Naive thymus-derived CD4-positive, alpha-beta T cell (primary cell): ENCODE results near the gene LNX1. TPM values are rescaled to one million over a fixed set of nuclear protein-coding genes. Genes with fewer than 3 reads are reported as not detected.
"Not testable (repeated sequence)": the region's sequence is repeated elsewhere in the genome, so short reads cannot be mapped to it uniquely, and the experiment has no call there.

Experiments used
- ATAC-seq: fragments of 150-1000 bp; cut with Tn5 transposase; 2 replicates; pipeline ENCODE4 v1.10.0; 2021; ENCODE audit warnings: mild to moderate bottlenecking, moderate library complexity
- CTCF ChIA-PET: fragments of 350-600 bp; sonication (Branson Sonifier 250); formaldehyde crosslinking; loops from one replicate; lab custom pipeline; 2021; ENCODE audit warnings: antibody characterized with exemption; lab: Charles Lee
- POLR2A ChIA-PET: fragments of 350-600 bp; sonication (Branson Sonifier 250); formaldehyde crosslinking; loops from one replicate; lab custom pipeline; 2021; ENCODE audit warnings: antibody characterized with exemption, inconsistent platforms; lab: Charles Lee
- DNase-seq, 9 donors: peaks; one replicate each; pipeline versions ENCODE4 v3.0.0 to v3.0.0-alpha.2; 2020 to 2022; ENCODE audit warnings: mixed read lengths in 1 of 9
- H3K27ac ChIP-seq: one replicate; pipeline ENCODE4 v1.7.0; 2013; ENCODE audit warnings: mild to moderate bottlenecking, low read depth, low read length, moderate library complexity
- H3K27me3 ChIP-seq, 2 donors: one replicate each; pipeline ENCODE4 v1.7.0; 2013; ENCODE audit warnings: low read length in 2 of 2, mild to moderate bottlenecking in 2 of 2, moderate library complexity in 2 of 2; ENCODE audit not compliant: control insufficient read depth in 2 of 2, insufficient read depth in 2 of 2
- H3K36me3 ChIP-seq, 3 experiments: 1 replicate in 2 of 3; 2 replicates in 1 of 3; pipeline ENCODE4 v1.7.0; 2013; ENCODE audit warnings: low read length in 3 of 3, mild to moderate bottlenecking in 3 of 3, moderate library complexity in 1 of 3; ENCODE audit not compliant: insufficient read depth in 3 of 3, control insufficient read depth in 2 of 3
- H3K4me1 ChIP-seq, 2 donors: one replicate each; pipeline ENCODE4 v1.7.0; 2013; ENCODE audit warnings: low read length in 2 of 2, mild to moderate bottlenecking in 2 of 2, moderate library complexity in 1 of 2; ENCODE audit not compliant: control insufficient read depth in 2 of 2, insufficient read depth in 2 of 2
- H3K4me3 ChIP-seq: 2 replicates; pipeline ENCODE4 v1.7.0; 2013; ENCODE audit warnings: mild to moderate bottlenecking, low read length
- H3K9me3 ChIP-seq, 3 experiments: 1 replicate in 2 of 3; 2 replicates in 1 of 3; pipeline ENCODE4 v1.7.0; 2013; ENCODE audit warnings: low read length in 3 of 3; ENCODE audit not compliant: control insufficient read depth in 2 of 3
- H3K27ac Mint-ChIP-seq, 9 donors: one replicate each; pipeline ENCODE4 v1.8.0; 2020 to 2022; ENCODE audit warnings: mixed read lengths in 9 of 9, mild to moderate bottlenecking in 8 of 9, moderate library complexity in 5 of 9, inconsistent platforms in 2 of 9
- H3K27me3 Mint-ChIP-seq, 5 donors: one replicate each; pipeline ENCODE4 v1.8.0; 2021 to 2022; ENCODE audit warnings: mixed read lengths in 5 of 5, mild to moderate bottlenecking in 1 of 5
- H3K36me3 Mint-ChIP-seq, 5 donors: one replicate each; pipeline ENCODE4 v1.8.0; 2020 to 2022; ENCODE audit warnings: mixed read lengths in 5 of 5, mild to moderate bottlenecking in 3 of 5, inconsistent platforms in 1 of 5
- H3K4me1 Mint-ChIP-seq, 7 donors: one replicate each; pipeline ENCODE4 v1.8.0; 2020 to 2022; ENCODE audit warnings: mixed read lengths in 7 of 7, mild to moderate bottlenecking in 3 of 7, inconsistent platforms in 1 of 7
- H3K4me3 Mint-ChIP-seq, 10 donors: one replicate each; pipeline ENCODE4 v1.8.0; 2020 to 2022; ENCODE audit warnings: mild to moderate bottlenecking in 10 of 10, mixed read lengths in 10 of 10, moderate library complexity in 6 of 10, inconsistent platforms in 2 of 10
- H3K9me3 Mint-ChIP-seq, 11 donors: one replicate each; pipeline ENCODE4 v1.8.0; 2020 to 2022; ENCODE audit warnings: mixed read lengths in 11 of 11, mild to moderate bottlenecking in 4 of 11, inconsistent platforms in 1 of 11, moderate library complexity in 1 of 11
- intact Hi-C, 2 donors: fragments of 100-400 bp; cut with micrococcal nuclease; formaldehyde crosslinking; loops; one replicate each; pipeline ENCODE4 v1.15.1; 2023
- polyA plus RNA-seq, 2 donors: library from polyadenylated mRNA; unstranded; fragments of 300-500 nt; fragmentation: Illumina TruSeq; gene quantifications; one replicate each; pipeline ENCODE4 v1.2.3, GENCODE V29; 2021
- total RNA-seq, 6 experiments: library from RNA in 5 of 6; stranded (reverse) in 5 of 6; gene quantifications; 1 replicate in 5 of 6; 2 replicates in 1 of 6; pipeline ENCODE4 v1.2.3 and lab custom pipeline; 2021 to 2026

LNX1 gene
- total and polyA plus RNA-seq, 7 experiments from 2014 or later, result 0.09 to 0.48 TPM; not detected in 5

DNA sequence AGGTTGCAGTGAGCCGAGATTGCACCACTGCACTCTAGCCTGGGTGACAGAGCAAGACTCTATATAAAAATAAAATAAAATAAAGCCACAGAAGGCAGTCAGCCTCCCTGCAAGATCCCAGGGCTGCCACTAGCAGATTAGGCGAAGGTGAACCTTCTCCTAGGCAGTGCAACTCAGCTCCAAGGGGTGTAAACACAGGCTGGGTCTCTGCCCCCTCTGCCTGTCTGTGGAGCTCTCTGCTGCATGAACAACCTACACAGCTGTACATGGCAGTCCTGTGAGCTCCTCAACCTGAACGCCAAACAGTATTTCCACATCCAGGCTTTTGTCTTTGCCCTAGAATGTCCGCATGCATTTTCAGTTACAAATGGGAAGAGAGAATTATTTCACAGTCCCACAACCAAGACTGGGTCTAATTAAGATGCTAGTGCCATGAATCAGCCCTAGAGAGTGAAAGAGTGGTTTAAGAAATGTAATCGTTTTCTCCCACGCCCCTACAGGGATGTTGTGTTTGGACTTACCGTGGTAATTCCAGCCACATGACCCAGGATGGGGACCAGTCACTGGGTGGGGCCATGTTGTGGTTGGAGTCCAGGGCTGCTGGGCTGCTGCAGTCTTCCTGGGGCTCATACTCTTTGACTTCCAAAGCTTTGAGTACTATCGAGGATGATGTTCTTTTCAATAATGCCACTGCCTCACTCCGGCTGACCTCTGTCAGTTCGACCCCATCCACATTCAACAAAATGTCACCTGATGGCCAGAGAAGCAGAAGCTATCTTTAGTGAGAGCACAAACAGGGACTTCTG lies 114.9 kb downstream of the LNX1 start:
- Histone ChIP-seq H3K4me3 (no peak overlapping the region), H3K27me3 (no peaks in the 10 kb centered on the region), H3K9me3 (no peaks in the 10 kb centered on the region), H3K27ac (no peak overlapping the region), H3K4me1 (no peaks in the 10 kb centered on the region), H3K36me3 (no peaks in the 10 kb centered on the region)
- Mint-ChIP-seq H3K27ac (no peak overlapping the region), H3K4me1 (no peaks in the 10 kb centered on the region), H3K4me3 (no peak overlapping the region), H3K27me3 (peaks cover 0 to 12% (median 2%) of the 10 kb centered on the region in 5 donors), H3K36me3 (peaks cover 0 to 4% (median 0%) of the 10 kb centered on the region in 5 donors), H3K9me3 (peaks cover 0 to 20% (median 6%) of the 10 kb centered on the region in 11 donors)
- POLR2A ChIA-PET, result interaction anchor here (0.5 kb wide), 1 partner anchor 47 kb away, joined by 3 read pairs; no protein-coding TSS in a partner anchor
- DNase-seq (no peak), ATAC-seq (no peak)
- CTCF ChIA-PET, result interaction anchor here (1.0 kb wide), 1 partner anchor 9 kb away, joined by 5 read pairs; no protein-coding TSS in a partner anchor
- intact Hi-C loops, result no loop called here

DNA sequence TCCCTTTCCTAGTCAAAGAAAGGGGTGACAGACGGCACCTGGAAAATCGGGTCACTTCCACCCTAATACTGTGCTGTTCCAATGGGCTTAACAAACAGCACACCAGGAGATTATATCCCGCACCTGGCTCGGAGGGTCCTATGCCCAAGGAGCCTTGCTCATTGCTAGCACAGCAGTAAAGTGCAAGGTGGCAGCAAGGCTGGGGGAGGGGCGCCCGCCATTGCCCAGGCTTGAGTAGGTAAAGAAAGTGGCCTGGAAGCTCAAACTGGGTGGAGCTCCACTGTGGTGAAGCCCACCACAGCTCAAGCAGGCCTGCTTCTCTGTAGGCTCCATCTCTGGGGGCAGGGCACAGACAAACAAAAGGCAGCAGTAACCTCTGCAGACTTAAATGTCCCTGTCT lies 124.7 kb downstream of the LNX1 start:
- peaks cover 6 to 15% (median 11%) of the 10 kb centered on the region in 5 donors for H3K36me3 Mint-ChIP-seq
- CTCF ChIA-PET, result interaction anchor here (1.6 kb wide), 1 partner anchor 11 kb away, joined by 5 read pairs; no protein-coding TSS in a partner anchor
- H3K4me1 ChIP-seq, H3K4me3 Mint-ChIP-seq, POLR2A ChIA-PET, H3K27ac Mint-ChIP-seq, ATAC-seq, intact Hi-C loops, H3K27me3 ChIP-seq, H3K4me1 Mint-ChIP-seq, DNase-seq, H3K27ac ChIP-seq, H3K36me3 ChIP-seq, H3K4me3 ChIP-seq, H3K9me3 ChIP-seq, H3K27me3 Mint-ChIP-seq: not testable (repeated sequence)
- H3K9me3 Mint-ChIP-seq, result peaks cover 6 to 43% (median 21%) of the 10 kb centered on the region in 11 donors

DNA sequence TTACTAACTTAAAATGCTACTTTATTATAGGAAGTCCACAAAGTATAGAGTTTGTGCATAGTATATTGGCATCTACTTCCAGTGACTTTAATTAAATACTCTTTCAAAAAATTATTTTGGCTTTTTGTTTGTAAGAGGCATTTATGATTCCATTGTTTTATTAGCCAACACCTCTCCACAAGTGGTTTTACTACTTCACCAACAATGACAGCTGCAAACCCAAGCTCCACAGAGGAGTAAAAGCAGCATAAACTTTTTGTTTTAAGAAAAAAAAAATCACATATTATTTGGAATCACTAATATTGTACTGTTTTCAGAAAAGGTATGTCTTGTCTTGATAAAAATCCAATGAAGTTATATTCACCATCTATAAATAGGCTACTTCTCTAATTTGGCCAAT lies 125.4 kb downstream of the LNX1 start:
- Histone ChIP-seq H3K36me3 (peaks cover 0 to 6% (median 6%) of the 10 kb centered on the region in 3 experiments), H3K27me3 (no peaks in the 10 kb centered on the region), H3K27ac (no peak overlapping the region), H3K9me3 (peaks cover 0 to 3% (median 0%) of the 10 kb centered on the region in 3 experiments), H3K4me1 (no peaks in the 10 kb centered on the region), H3K4me3 (no peak overlapping the region)
- no peak for DNase-seq
- Mint-ChIP-seq H3K9me3 (peaks cover 6 to 38% (median 20%) of the 10 kb centered on the region in 11 donors), H3K36me3 (peaks cover 7 to 22% (median 17%) of the 10 kb centered on the region in 5 donors), H3K27ac (no peak overlapping the region), H3K4me3 (no peak overlapping the region), H3K4me1 (no peaks in the 10 kb centered on the region), H3K27me3 (no peaks in the 10 kb centered on the region)
- intact Hi-C loops, result no loop called here
- ChIA-PET POLR2A (interaction anchor here (0.7 kb wide), 1 partner anchor 30 kb away, joined by 3 read pairs; no protein-coding TSS in a partner anchor), CTCF (interaction anchor here (0.7 kb wide), 1 partner anchor 56 kb away, joined by 3 read pairs; no protein-coding TSS in a partner anchor)
- no peak for ATAC-seq

DNA sequence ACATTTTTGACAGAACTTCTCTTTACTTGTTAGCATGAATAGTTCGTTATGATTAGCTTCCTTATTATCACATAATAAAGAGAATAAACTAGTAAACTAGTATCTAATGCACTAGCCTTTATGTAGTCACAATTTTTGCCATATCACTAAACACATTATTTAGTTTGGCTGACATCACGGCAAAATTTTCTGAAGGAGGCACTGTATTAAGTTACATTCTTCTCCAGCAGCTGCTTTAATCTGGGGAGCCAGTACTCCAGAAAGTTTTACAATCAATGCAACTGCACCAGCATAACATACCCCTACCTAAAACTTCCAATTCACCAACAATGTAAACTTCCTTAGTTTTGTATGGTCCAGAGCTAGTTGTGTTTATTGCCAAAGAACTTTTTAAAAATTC lies 126.0 kb downstream of the LNX1 start:
- H3K36me3 ChIP-seq, result peaks cover 0 to 8% (median 6%) of the 10 kb centered on the region in 3 experiments
- Mint-ChIP-seq H3K9me3 (peaks cover 6 to 34% (median 18%) of the 10 kb centered on the region in 11 donors), H3K36me3 (peaks cover 9 to 26% (median 22%) of the 10 kb centered on the region in 5 donors), H3K4me3 (no peak overlapping the region), H3K27ac (no peak overlapping the region), H3K4me1 (no peaks in the 10 kb centered on the region), H3K27me3 (no peaks in the 10 kb centered on the region)
- ATAC-seq (no peak), DNase-seq (no peak)
- H3K27ac ChIP-seq, result no peak overlapping the region
- H3K9me3 ChIP-seq, result peaks cover 0 to 3% (median 0%) of the 10 kb centered on the region in 3 experiments
- H3K4me3 ChIP-seq, result no peak overlapping the region
- no peaks in the 10 kb centered on the region for H3K4me1 ChIP-seq
- POLR2A ChIA-PET, result no interaction called here
- H3K27me3 ChIP-seq, result no peaks in the 10 kb centered on the region
- CTCF ChIA-PET, result no interaction called here
- intact Hi-C loops, result no loop called here

DNA sequence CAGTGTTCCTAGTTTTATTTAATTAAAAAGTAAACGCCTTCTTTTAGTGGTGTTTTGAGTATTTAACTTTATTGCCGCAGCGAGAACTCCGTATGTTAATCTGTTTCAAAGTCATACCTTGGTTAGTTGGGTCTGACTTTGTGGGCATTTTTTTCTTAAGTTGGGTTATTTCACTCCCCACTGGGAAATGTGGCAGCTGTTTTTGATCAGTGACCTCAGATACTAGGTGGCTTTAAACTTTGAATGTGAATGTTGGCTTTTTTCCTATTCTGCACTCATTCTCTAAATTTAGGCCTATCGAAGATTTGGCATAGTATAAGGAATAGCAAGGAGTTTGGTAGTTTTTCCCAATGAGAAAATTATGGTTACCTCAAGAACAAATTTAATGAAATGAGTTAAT lies 127.9 kb downstream of the LNX1 start:
- ATAC-seq, result no peak
- Histone ChIP-seq H3K4me3 (no peak overlapping the region), H3K27me3 (no peaks in the 10 kb centered on the region), H3K4me1 (no peaks in the 10 kb centered on the region), H3K27ac (no peak overlapping the region), H3K9me3 (peaks cover 0 to 3% (median 0%) of the 10 kb centered on the region in 3 experiments), H3K36me3 (peaks cover 12 to 20% (median 19%) of the 10 kb centered on the region in 3 experiments)
- H3K36me3 Mint-ChIP-seq, result peaks cover 13 to 42% (median 34%) of the 10 kb centered on the region in 5 donors
- ChIA-PET POLR2A (no interaction called here), CTCF (interaction anchor here (0.6 kb wide), 1 partner anchor 14 kb away, joined by 3 read pairs; no protein-coding TSS in a partner anchor)
- no peak overlapping the region for H3K4me3 Mint-ChIP-seq
- H3K9me3 Mint-ChIP-seq, result peaks cover 3 to 21% (median 12%) of the 10 kb centered on the region in 11 donors
- no peak for DNase-seq
- intact Hi-C loops, result no loop called here
- peaks cover 0 to 3% (median 0%) of the 10 kb centered on the region in 7 donors for H3K4me1 Mint-ChIP-seq
- no peak overlapping the region for H3K27ac Mint-ChIP-seq
- H3K27me3 Mint-ChIP-seq, result no peaks in the 10 kb centered on the region

DNA sequence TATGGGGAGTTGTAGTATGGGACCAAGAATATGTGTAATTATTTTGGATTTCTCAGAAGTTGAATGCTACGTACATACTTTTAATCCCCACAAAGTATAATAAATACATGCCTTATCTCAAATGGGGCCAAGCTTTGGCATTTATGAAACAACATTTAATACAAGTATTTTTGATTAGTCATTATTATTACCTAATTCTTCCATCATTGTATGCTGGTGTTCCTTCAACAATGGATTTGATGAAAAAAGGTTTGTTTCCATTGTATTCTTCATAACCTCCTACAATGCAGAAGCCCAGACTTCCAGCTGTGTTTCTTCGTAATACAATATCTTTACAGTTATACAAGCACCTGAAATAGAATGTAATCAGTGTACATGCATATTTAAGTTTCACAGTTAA lies 130.0 kb downstream of the LNX1 start:
- DNase-seq, result no peak

More for the DNA sequence above, 130.0 kb downstream of the LNX1 start:
- H3K27ac ChIP-seq, result no peak overlapping the region
- no peak overlapping the region for H3K4me3 Mint-ChIP-seq
- CTCF ChIA-PET, result no interaction called here
- no peaks in the 10 kb centered on the region for H3K9me3 ChIP-seq
- H3K4me1 ChIP-seq, result no peaks in the 10 kb centered on the region
- H3K4me3 ChIP-seq, result no peak overlapping the region
- peaks cover 7 to 49% (median 35%) of the 10 kb centered on the region in 5 donors for H3K36me3 Mint-ChIP-seq
- POLR2A ChIA-PET, result no interaction called here
- no peaks in the 10 kb centered on the region for H3K27me3 ChIP-seq
- no peak for ATAC-seq
- intact Hi-C loops, result no loop called here
- no peak overlapping the region for H3K27ac Mint-ChIP-seq
- H3K4me1 Mint-ChIP-seq, result peaks cover 0 to 3% (median 0%) of the 10 kb centered on the region in 7 donors
- H3K9me3 Mint-ChIP-seq, result peaks cover 0 to 5% (median 2%) of the 10 kb centered on the region in 11 donors
- H3K27me3 Mint-ChIP-seq, result no peaks in the 10 kb centered on the region
- H3K36me3 ChIP-seq, result peaks cover 13 to 30% (median 19%) of the 10 kb centered on the region in 3 experiments
